HepG2 (cell line): ENCODE measurements around the gene ARL4D. TPM values are rescaled to one million over a fixed set of nuclear protein-coding genes. Genes with fewer than 3 reads are reported as not detected.

Source experiments
- CREM ChIP-seq, 2 experiments: sonication (generic) in 1 of 2; formaldehyde crosslinking in 1 of 2; IDR thresholded peaks; 2 replicates each; pipeline versions ENCODE4 v1.4.0 to v1.6.1; 2016 to 2020; ENCODE audit warnings: antibody characterized with exemption in 1 of 2, mild to moderate bottlenecking in 1 of 2, missing genetic modification reagents in 1 of 2
- EHMT2 ChIP-seq: fragments of 200-600 bp; sonication (generic); IDR thresholded peaks from 2 replicates; pipeline ENCODE4 v1.7.0; 2017; ENCODE audit warnings: antibody characterized with exemption, low read depth, low read length, borderline replicate concordance
- ETV5 ChIP-seq: IDR thresholded peaks from 2 replicates; pipeline ENCODE4 v1.6.1; 2018; ENCODE audit warnings: missing biosample characterization, missing genetic modification reagents, inconsistent platforms, borderline replicate concordance
- EZH2 ChIP-seq: conservative IDR thresholded peaks from 2 replicates; pipeline ENCODE4 v1.6.1; 2012; ENCODE audit warnings: mild to moderate bottlenecking, low read depth, low read length, moderate library complexity
- FOSL1 ChIP-seq: sonication (generic); formaldehyde crosslinking; IDR thresholded peaks from 2 replicates; pipeline ENCODE4 v1.9.0; 2021; ENCODE audit warnings: missing genetic modification reagents, borderline replicate concordance
- FOXJ3 ChIP-seq: sonication (generic); formaldehyde crosslinking; IDR thresholded peaks from 2 replicates; pipeline ENCODE4 v1.4.0; 2020; ENCODE audit warnings: missing genetic modification reagents, mild to moderate bottlenecking, borderline replicate concordance
- JARID2 ChIP-seq: sonication (generic); formaldehyde crosslinking; IDR thresholded peaks from 2 replicates; pipeline ENCODE4 v1.8.1; 2023; ENCODE audit warnings: missing genetic modification reagents, inconsistent platforms; ENCODE audit not compliant: insufficient replicate concordance
- MBNL3 ChIP-seq: fragments of 250-450 bp; sonication (Bioruptor Pico); conservative IDR thresholded peaks from 2 replicates; pipeline ENCODE4 v1.8.0; 2022; ENCODE audit warnings: mild to moderate bottlenecking, inconsistent platforms
- PCBP2 ChIP-seq: fragments of 200-400 bp; formaldehyde crosslinking; optimal IDR thresholded peaks from 2 replicates; pipeline ENCODE3; 2018; ENCODE audit warnings: low read length, low read depth; ENCODE audit not compliant: poor library complexity, severe bottlenecking
- POLR2A ChIP-seq, 2 experiments: IDR thresholded peaks; 2 replicates each; pipeline ENCODE4 v1.6.1; 2011; ENCODE audit warnings: low read depth in 2 of 2, low read length in 2 of 2, mild to moderate bottlenecking in 1 of 2, moderate library complexity in 1 of 2; ENCODE audit not compliant: insufficient read depth in 1 of 2
- RARA ChIP-seq: IDR thresholded peaks from 2 replicates; pipeline ENCODE4 v1.6.1; 2016; ENCODE audit warnings: missing genetic modification reagents, missing compliant biosample characterization
- RFX5 ChIP-seq: IDR thresholded peaks from 2 replicates; pipeline ENCODE4 v1.6.1; 2011; ENCODE audit warnings: low read depth, low read length, improper control_type of control experiment
- SMAD3 ChIP-seq: sonication (generic); formaldehyde crosslinking; IDR thresholded peaks from 2 replicates; pipeline ENCODE4 v1.4.0; 2020; ENCODE audit warnings: missing genetic modification reagents
- TCF12 ChIP-seq, 2 experiments: fragments of 450-650 bp in 1 of 2; sonication (generic) in 1 of 2; formaldehyde crosslinking in 1 of 2; IDR thresholded peaks; 2 replicates each; pipeline versions ENCODE4 v1.6.1 to v1.8.0; 2017 to 2022; ENCODE audit warnings: antibody characterized with exemption in 1 of 2, mild to moderate bottlenecking in 1 of 2, missing genetic modification reagents in 1 of 2, moderate library complexity in 1 of 2
- YEATS4 ChIP-seq: sonication (generic); formaldehyde crosslinking; IDR thresholded peaks from 2 replicates; pipeline ENCODE4 v1.4.0; 2020; ENCODE audit warnings: missing genetic modification reagents, borderline replicate concordance
- ZNF251 ChIP-seq: sonication (generic); formaldehyde crosslinking; IDR thresholded peaks from 2 replicates; pipeline ENCODE4 v1.9.0; 2021; ENCODE audit warnings: mild to moderate bottlenecking, missing genetic modification reagents
- ZNF512 ChIP-seq: sonication (generic); formaldehyde crosslinking; IDR thresholded peaks from 2 replicates; pipeline ENCODE4 v1.4.0; 2020; ENCODE audit warnings: mild to moderate bottlenecking, missing genetic modification reagents
- ZNF644 ChIP-seq: IDR thresholded peaks from 2 replicates; pipeline ENCODE4 v1.6.1; 2016; ENCODE audit warnings: low read depth
- ZNF776 ChIP-seq: sonication (generic); formaldehyde crosslinking; IDR thresholded peaks from 2 replicates; pipeline ENCODE4 v1.4.0; 2020; ENCODE audit warnings: mild to moderate bottlenecking, missing genetic modification reagents
- ZSCAN20 ChIP-seq: sonication (generic); formaldehyde crosslinking; IDR thresholded peaks from 2 replicates; pipeline ENCODE4 v1.4.0; 2020; ENCODE audit warnings: missing genetic modification reagents, mild to moderate bottlenecking, borderline replicate concordance
- ZSCAN31 ChIP-seq: sonication (generic); formaldehyde crosslinking; IDR thresholded peaks from 2 replicates; pipeline ENCODE4 v1.5.0; 2020; ENCODE audit warnings: low read depth, mild to moderate bottlenecking, missing genetic modification reagents
- ZZZ3 ChIP-seq: sonication (generic); formaldehyde crosslinking; IDR thresholded peaks from 2 replicates; pipeline ENCODE4 v1.4.0; 2020; ENCODE audit warnings: missing genetic modification reagents, mild to moderate bottlenecking, borderline replicate concordance
- polyA plus RNA-seq, 8 experiments: library from polyadenylated mRNA; depleted of rRNA in 3 of 8; stranded (reverse) in 7 of 8; unstranded in 1 of 8; fragments of >200 nt; fragmentation: Illumina TruSeq in 4 of 8; extraction: Trizol in 4 of 8; gene quantifications; 2 replicates each; pipeline versions ENCODE4 v1.2.1 to v1.2.3, GENCODE V29; 2011 to 2016; ENCODE audit warnings: low read depth in 4 of 8, missing spikeins in 1 of 8, mixed read lengths in 1 of 8; ENCODE audit not compliant: insufficient read depth in 1 of 8
- total RNA-seq, 5 experiments: library from RNA; depleted of rRNA; stranded (reverse); fragments of >200 nt; fragmentation: Illumina TruSeq; extraction: Trizol; gene quantifications; 2 replicates each; pipeline ENCODE4 v1.2.3, GENCODE V29; 2016; ENCODE audit warnings: low read depth in 1 of 5
- TF ChIP-seq, protein P1 (sequence below): IDR thresholded peaks from 2 replicates; pipeline ENCODE4 v1.6.1; 2016; ENCODE audit warnings: missing genetic modification reagents, missing compliant biosample characterization
- TF ChIP-seq, protein P2 (sequence below): IDR thresholded peaks from 2 replicates; pipeline ENCODE4 v1.6.1; 2016; ENCODE audit warnings: missing compliant biosample characterization, missing genetic modification reagents, borderline replicate concordance

ARL4D gene
- total and polyA plus RNA-seq, 2 of the 13 experiments (the other 11 are each of a cell fraction or from before 2014, with no cell fraction given): 9.0 to 25.9 TPM

DNA sequence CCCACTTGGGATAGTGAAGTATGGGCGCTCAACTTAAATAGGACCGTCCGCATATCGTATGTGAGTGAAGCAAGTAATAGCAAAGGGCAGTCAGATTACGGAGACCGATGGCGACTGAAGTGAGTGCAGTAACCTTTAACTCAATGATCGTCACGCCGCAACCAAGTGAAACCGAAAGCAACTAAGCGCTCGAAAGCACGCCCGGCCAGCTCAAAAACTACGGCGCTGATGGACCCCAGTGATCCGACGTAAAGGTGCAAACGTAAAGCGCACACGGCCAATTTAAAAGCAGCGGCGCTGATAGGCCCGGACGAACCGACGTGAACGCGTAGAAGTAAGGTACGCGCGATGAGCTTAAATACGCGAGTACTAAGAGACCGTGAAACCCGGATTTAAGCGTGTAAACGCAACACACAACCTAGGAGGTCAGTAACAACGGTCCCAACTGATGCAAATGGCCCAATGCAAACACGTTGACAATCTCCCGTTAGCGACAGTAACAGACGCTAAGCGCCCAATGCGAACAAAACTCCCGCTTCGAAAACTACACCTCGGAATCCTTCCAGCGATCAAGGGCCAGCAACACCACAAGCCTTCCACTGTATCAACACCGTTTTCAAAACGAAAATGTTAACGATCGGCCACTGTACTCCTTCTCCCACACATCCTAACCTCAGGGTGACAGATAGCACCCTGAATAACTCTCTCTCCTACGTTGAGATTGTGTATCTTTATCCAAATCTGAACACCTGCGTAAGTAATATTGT lies 37.9 kb upstream of the ARL4D start (continued):
- TF ChIP-seq RARA (CRISPR knock-in tag) (peak; percentile 72), MBNL3 (CRISPR knock-in tag) (peak; percentile 98; the same call in 1 of the 2 replicates), ZSCAN20 (CRISPR knock-in tag) (0 out of 2 replicates have a peak, but pooled peaks have one; percentile 87), YEATS4 (CRISPR knock-in tag) (peak; percentile 74), TCF12 (IDR thresholded peaks at IDR 0.05) (no peak), TCF12 (CRISPR knock-in tag; IDR thresholded peaks at IDR 0.05) (peak; percentile 83; the same call in 1 of the 2 replicates), EHMT2 (no peak), PCBP2 (peak; percentile 18), ZNF644 (no peak), EZH2 (no peak), ZNF512 (CRISPR knock-in tag) (peak; percentile 62; the same call in 1 of the 2 replicates), POLR2A (IDR thresholded peaks at IDR 0.05; ENCODE audit: insufficient read depth in 1 of 2, low read depth in 2 of 2, low read length in 2 of 2) (peak; percentile 100), RFX5 (0 out of 2 replicates have a peak, but pooled peaks have one; percentile 2), FOXJ3 (peak; percentile 90), JARID2 (peak; percentile 72), CREM (IDR thresholded peaks at IDR 0.05) (peak; percentile 93), CREM (CRISPR knock-in tag; IDR thresholded peaks at IDR 0.05) (peak; percentile 22; the same call in 1 of the 2 replicates), ZZZ3 (peak; percentile 39; the same call in 1 of the 2 replicates), SMAD3 (CRISPR knock-in tag) (peak; percentile 98; the same call in 1 of the 2 replicates), ZNF776 (peak; percentile 50; the same call in 1 of the 2 replicates), ETV5 (CRISPR knock-in tag) (peak; percentile 69), ZNF251 (no peak), ZSCAN31 (CRISPR knock-in tag) (peak; percentile 95), FOSL1 (CRISPR knock-in tag) (peak; percentile 25; the same call in 1 of the 2 replicates)
- TF ChIP-seq, protein P1, sequence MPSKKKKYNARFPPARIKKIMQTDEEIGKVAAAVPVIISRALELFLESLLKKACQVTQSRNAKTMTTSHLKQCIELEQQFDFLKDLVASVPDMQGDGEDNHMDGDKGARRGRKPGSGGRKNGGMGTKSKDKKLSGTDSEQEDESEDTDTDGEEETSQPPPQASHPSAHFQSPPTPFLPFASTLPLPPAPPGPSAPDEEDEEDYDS (CRISPR knock-in tag): peak; percentile 98
- TF ChIP-seq, protein P2, sequence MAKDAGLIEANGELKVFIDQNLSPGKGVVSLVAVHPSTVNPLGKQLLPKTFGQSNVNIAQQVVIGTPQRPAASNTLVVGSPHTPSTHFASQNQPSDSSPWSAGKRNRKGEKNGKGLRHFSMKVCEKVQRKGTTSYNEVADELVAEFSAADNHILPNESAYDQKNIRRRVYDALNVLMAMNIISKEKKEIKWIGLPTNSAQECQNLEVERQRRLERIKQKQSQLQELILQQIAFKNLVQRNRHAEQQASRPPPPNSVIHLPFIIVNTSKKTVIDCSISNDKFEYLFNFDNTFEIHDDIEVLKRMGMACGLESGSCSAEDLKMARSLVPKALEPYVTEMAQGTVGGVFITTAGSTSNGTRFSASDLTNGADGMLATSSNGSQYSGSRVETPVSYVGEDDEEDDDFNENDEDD (CRISPR knock-in tag): peak; percentile 27; the same call in 1 of the 2 replicates
